ENCODE data around the gene ITPRIP.

DNA sequence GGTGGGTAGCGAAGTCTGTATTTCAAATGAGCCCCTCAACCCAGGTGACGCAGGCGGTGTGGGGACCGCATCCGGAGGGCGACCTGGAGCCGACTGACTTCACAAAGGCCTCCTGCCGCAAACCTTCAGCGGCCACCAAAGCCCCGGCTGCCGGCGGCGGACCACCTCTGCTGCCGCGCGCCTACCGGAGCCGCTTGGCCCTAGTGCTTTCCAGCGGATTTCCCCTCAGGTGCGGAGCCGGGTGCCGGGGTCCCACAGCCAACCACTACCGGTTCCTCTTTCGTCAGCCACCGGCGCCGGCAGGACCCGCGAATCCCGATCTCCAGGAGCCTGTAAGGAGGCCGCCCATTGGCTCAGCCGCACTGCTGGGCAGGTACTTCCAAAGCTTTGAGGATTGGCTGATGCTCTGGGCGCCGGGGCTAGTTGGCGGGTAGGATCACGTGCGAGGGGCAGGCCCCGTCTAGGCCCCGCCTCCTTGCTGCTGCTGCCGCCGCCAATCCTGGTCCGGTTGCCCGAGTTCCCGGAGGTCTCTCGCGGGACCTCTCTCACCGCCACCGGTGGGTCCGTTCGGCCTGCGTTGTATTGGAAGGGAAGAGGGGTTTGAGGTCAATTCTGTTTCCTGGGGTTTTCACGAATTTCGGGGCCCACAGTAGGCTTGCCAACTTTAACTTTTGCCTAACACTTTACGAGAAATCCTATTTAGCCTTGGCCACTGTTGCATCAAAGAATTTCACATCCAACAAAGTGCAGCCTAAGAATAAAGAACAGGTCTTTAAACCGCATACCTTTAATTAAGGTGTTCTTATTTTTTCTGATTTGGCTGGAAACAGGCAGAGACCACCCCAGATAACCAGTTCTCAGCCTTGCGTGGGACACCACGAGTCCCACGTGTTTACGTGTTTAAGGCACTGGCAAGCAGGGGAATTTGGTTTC is 69.3 kb downstream of the ITPRIP start, which contains the start of gene GSTO2:
- peak; percentile 94 for TF ChIP-seq POLR2AphosphoS5 (IDR thresholded peaks at IDR 0.05; ENCODE audit: low read depth, low read length)
- no peak for TF ChIP-seq RAD21 (IDR thresholded peaks at IDR 0.05; ENCODE audit: low read length)
- TF ChIP-seq, protein P1, sequence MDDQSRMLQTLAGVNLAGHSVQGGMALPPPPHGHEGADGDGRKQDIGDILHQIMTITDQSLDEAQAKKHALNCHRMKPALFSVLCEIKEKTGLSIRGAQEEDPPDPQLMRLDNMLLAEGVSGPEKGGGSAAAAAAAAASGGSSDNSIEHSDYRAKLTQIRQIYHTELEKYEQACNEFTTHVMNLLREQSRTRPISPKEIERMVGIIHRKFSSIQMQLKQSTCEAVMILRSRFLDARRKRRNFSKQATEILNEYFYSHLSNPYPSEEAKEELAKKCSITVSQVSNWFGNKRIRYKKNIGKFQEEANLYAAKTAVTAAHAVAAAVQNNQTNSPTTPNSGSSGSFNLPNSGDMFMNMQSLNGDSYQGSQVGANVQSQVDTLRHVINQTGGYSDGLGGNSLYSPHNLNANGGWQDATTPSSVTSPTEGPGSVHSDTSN (IDR thresholded peaks at IDR 0.05), result peak; percentile 10; the same call in 1 of the 2 replicates
- TF ChIP-seq, protein P2, sequence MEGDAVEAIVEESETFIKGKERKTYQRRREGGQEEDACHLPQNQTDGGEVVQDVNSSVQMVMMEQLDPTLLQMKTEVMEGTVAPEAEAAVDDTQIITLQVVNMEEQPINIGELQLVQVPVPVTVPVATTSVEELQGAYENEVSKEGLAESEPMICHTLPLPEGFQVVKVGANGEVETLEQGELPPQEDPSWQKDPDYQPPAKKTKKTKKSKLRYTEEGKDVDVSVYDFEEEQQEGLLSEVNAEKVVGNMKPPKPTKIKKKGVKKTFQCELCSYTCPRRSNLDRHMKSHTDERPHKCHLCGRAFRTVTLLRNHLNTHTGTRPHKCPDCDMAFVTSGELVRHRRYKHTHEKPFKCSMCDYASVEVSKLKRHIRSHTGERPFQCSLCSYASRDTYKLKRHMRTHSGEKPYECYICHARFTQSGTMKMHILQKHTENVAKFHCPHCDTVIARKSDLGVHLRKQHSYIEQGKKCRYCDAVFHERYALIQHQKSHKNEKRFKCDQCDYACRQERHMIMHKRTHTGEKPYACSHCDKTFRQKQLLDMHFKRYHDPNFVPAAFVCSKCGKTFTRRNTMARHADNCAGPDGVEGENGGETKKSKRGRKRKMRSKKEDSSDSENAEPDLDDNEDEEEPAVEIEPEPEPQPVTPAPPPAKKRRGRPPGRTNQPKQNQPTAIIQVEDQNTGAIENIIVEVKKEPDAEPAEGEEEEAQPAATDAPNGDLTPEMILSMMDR (IDR thresholded peaks at IDR 0.05), result no peak
- peak; percentile 46 for TF ChIP-seq YY1 (IDR thresholded peaks at IDR 0.05; ENCODE audit: low read depth)
- TF ChIP-seq JUND (IDR thresholded peaks at IDR 0.05), result peak; percentile 44; the same call in 1 of the 2 replicates
- TF ChIP-seq MXI1 (IDR thresholded peaks at IDR 0.05; ENCODE audit: low read depth, low read length), result peak; percentile 67
- peak; percentile 82 for TF ChIP-seq TAF1 (IDR thresholded peaks at IDR 0.05; ENCODE audit: borderline replicate concordance, low read depth, low read length)
- TF ChIP-seq EZH2phosphoT487 (IDR thresholded peaks at IDR 0.05; ENCODE audit: borderline replicate concordance, low read depth), result no peak
- TF ChIP-seq, protein P3, sequence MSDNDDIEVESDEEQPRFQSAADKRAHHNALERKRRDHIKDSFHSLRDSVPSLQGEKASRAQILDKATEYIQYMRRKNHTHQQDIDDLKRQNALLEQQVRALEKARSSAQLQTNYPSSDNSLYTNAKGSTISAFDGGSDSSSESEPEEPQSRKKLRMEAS (IDR thresholded peaks at IDR 0.05; ENCODE audit: low read depth), result peak; percentile 12
- 0 out of 2 replicates have a peak, but pooled peaks have one; percentile 38 for TF ChIP-seq SIN3A (IDR thresholded peaks at IDR 0.05; ENCODE audit: borderline replicate concordance, low read depth, low read length)
- TF ChIP-seq MEF2A (IDR thresholded peaks at IDR 0.05; ENCODE audit: borderline replicate concordance, low read depth), result peak; percentile 17; the same call in 1 of the 2 replicates
- no peak for TF ChIP-seq SMC3 (IDR thresholded peaks at IDR 0.05; ENCODE audit: low read depth, low read length)
- no peak for TF ChIP-seq TEAD4 (IDR thresholded peaks at IDR 0.05; ENCODE audit: borderline replicate concordance, insufficient read depth)

All from SK-N-SH (cell line).